Embryonic facial prominence (tissue), 1 donor: Measurements from ENCODE around the gene AKAP13.

Experiments used
- DNase-seq: peaks from one replicate; pipeline ENCODE4 v3.0.0-alpha.2; 2016; ENCODE audit errors: extremely low spot score

Gene AKAP13

GRCh38 chr15:85496551-85497171 lies 116.3 kb downstream of the AKAP13 start:
- no peak for DNase-seq

DNA sequence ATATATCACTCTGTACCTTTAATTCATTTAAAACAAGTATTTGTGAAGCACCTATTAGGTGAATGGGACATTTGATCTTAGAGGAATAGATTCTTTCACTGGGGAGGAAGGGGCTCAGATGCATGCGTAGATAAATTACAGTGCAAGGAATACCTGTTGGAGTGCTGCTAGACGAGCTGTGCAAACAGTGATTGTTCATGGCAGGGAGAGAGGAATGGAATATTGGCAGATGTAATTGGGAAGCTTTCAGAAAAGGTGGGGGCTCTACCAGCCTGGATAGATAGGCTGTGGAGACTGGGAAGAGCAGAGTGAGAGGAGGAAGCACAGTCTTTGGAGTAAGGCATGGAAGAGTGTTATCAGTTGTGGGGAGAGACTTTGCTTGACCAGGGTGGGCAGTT lies 116.8 kb downstream of the AKAP13 start:
- no peak for DNase-seq

GRCh38 chr15:85498471-85498870 lies 118.1 kb downstream of the AKAP13 start:
- no peak for DNase-seq

DNA sequence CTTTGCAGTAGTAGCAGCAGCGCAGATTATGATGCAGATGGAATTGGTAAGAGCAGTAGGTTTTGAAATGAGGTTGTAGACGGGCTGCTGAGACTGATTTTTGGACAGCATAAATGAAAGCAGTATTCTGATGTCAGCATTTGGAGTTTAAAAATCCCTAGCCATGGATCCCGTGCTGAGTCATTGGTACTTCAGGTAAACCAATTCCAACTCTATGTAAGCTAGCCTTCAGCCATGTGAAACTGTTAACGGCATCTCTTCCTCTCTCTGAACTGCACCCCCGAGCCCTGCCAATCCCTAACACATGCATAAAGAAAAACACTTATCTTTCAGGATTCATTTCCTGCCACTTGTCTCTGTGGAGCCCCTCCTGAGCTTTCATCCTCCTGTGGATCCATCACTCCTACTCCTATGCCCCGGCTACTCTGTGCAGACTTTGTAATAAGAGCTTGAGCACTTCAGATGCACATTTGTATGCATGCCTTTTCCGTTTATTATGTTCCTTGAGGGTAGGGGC lies 119.0 kb downstream of the AKAP13 start:
- no peak for DNase-seq

DNA sequence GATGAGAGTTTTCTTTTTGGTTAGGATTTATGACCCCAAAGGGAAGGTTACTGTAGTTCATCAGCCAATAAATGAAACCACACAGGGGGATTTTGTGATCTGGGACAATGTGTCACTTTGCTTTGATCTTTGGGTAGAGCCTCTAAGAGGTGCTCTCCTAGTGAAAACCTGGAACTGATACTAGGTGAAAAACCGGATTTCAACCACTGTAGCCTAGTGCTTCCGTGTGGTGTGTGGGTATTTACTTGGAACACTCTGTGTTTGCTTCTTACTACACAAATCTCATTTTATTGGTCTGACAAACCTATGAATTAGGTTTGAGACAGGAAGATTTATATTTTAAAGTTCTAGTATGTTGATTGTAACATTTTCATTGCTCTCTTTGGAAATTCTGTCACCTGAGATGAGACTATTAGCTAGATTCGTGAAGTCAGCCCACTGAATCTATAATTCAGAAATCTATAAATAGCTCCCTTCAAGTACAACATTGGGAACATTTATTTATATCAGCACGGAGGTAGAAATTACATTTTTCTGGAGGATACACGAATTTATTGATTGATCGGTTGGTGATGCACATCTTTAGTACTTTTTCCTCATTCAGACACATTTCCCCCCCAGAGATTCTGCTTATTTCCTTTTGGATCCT lies 119.8 kb downstream of the AKAP13 start:
- no peak for DNase-seq

- no peak for DNase-seq
Observed at GRCh38 chr15:85500729-85501128, 120.3 kb downstream of the AKAP13 start.

GRCh38 chr15:85501574-85501973 lies 121.2 kb downstream of the AKAP13 start:
- no peak for DNase-seq

DNA sequence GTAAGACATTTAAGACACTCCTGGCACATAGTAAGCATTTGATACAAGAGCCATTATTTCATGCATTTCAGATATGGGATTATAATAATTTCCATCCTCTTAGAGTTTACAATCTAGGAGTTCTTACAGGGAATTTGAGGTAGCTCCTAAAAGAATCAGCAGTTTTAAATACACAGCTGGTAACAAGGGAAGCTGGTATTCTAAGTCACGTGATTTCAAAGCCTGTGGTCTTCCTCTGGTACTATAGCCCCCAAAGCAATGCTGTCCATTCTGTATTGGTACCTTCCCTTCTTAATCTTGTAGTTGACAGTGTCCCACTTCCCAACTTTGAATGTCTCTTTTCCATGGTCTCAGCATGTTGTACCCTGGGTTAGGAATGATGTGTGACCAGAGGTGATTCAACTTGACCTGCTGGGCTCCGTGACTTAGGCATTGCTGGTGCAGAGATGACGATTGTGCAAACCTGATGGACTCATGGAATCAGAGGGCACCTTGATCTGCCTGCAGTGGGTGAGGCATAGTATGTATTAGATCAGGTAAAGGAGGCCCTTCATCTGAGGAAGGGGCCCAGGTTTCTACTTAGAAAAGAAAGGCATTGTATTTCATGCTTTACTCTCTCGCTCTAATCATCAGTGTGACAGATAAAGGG lies 122.9 kb downstream of the AKAP13 start:
- no peak for DNase-seq

DNA sequence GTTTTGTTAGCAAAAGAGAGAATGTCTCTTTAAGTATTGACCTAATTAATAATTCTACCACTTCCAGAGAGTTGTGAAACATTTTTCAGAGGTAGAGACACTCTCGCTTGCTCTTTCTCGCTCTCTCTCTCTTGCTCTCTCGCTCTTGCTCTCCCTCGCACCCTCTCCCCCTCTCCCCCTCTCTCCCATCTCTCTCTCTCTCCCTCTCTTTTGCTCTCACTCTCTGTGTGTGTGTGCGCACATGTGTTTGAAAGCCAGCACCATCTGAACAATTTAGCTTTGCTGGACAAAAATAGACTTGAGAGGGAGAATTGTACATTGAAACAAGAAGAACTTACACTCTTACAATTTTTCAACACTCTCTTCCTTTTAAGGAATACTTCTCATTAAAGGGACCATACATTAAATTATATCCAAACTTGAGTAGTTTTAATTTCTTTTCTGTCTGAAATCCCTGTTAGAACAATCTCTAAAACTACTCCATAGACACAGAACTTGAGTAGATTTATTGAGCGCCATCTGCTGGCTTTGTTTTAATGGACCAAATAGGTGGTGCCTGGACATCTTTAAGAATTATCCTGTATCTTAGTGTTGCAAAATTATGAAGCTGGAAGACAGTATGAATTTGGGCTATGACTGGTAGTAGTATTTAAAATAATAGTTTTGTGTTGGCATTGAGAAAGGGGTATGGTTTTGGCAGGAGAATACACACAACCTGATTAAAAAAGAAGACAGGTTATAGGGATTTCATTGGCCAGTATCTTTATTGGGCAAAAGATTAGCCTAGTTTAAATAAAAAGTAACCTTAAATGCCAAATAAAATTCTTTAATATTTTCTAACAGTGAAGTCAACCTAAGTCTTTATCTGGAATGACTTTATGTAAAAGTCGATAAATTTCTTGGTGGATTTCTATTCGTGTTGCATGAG lies 124.6 kb downstream of the AKAP13 start:
- DNase-seq: no peak

- no peak for DNase-seq
Observed at GRCh38 chr15:85507114-85507513, 126.7 kb downstream of the AKAP13 start.

DNA sequence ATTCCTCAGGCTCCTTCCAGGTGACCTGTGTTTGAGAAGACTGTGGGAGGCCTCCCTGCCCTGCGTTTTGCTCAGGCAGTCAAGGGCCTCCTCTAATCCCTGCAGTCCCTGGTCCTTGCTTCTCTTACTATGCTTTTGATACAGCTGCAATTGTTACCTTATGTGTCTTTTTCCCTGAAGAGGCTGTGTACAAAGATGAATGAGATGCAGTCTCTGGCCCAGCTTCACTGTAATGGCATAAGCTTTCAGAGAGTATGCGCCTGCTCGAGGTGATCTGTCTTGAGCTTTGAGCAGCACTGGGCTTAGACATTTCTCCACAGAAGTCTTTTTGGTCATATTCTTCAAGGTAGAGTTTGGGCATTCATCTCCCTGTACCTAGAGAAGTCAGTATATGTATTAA lies 129.6 kb downstream of the AKAP13 start:
- no peak for DNase-seq

DNA sequence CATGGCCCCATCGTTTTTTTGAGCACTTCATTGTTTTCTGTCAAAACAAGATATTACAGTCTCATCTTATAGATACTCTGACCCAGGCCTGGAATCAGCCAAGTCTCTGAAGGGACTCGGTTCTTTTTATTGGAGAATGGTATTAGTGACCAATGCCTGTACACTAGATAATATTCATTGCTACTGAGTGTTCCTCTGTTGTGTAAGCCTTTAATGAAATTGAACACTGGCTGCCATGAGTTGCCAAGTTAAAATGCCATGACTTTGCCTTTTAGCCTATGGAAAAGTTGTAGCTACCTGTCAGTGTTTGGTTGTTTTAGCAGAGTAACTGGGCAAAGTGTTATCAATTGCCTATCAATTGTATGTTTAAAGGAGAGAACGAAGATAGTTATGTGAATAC lies 134.0 kb downstream of the AKAP13 start:
- no peak for DNase-seq

DNA sequence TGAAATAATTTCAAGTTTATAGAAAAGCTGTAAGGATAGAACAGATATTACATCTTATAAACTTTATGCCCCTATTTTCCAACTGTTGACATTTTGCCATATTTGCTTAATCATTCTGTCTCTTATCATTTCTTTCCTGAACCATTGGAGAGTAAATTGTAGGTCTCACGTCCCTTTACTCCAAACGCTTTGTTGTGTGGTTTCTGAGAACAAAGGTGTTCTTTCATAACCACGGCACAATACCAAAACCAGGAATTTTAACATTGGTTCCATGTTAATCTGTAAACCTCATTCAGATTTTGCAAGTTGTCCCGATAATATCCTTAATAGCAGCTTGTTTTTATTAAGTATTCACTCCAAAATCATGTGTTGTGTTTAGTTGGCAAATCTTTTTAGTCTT lies 134.8 kb downstream of the AKAP13 start:
- no peak for DNase-seq

DNA sequence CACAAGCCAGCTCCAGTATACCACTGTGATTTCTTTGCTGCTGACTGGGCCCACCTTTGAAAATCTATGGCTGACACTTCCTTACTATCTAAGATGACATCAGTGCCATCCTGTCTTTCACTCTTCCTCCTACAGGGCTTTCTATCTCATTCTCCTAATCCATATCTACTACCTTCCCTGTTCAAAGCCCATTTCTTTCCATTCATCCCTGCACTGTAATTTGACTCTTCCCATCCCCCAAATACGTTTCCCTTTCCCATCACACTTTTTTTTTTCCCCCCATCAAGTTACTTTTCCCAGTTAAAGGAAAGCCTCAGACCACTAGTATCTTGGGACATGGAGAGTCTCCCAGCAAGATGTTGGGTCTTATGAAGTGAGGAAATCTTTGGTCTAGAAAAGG lies 136.7 kb downstream of the AKAP13 start:
- no peak for DNase-seq

- no peak for DNase-seq
Observed at GRCh38 chr15:85518979-85519761, 138.8 kb downstream of the AKAP13 start.

- DNase-seq: no peak
Observed at GRCh38 chr15:85520650-85521049, 140.2 kb downstream of the AKAP13 start.

DNA sequence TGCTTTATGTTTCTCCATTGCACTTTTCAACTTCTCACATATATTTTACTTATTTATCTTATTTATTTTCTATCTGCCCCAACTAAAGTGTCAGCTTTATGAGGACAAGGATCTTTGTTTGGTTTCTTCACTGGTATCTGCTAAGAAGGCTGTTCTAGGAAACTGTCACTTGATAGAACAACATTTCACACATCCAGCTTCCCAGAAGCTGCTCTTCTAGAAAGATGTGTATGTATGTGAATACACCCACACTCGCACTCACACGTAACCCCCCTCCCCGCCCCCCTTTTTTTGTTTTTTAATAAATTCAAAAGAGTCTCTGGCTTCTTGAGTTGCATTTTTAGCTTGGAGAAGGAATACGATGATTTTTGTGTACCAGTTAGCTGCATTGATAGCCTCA lies 143.1 kb downstream of the AKAP13 start:
- no peak for DNase-seq

DNA sequence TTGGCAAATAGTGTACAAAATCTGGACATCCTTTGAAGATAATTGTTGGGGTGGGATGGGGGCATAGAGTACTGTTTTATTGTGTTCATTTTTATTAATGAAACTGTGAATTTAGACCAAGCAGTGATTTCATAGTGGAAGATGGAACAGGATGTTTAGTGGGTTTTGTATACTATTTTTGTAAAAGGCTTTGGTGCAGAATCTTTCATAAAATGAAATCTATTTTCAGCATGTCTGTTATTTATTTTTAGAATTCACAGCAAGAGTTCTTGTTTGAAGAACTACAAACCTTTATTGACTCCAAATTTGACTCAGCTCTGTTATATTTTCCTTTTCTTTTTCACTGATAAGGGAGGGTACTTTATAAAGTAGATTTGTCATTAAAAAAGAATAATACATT lies 145.4 kb downstream of the AKAP13 start:
- DNase-seq: no peak

DNA sequence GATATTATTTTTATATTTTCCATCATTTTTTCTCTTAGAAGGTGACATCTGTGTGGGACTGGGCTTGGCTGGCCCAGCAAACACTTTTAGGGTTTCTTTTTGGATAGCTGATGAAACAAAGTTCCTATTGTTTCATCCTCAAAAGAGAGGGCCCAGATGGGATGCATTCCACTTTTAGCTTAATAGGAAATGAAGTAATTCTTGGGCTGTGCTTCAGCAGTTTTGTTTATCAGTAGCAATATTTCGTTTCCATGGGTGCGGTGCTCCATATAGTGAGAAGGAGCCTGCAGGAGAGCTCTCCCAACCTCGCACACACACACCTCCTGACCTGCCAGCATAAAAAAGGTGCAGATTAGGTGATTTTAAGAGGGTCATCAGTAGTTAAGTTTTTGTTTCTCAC lies 147.5 kb downstream of the AKAP13 start:
- peak; percentile 54 for DNase-seq

GRCh38 chr15:85530079-85530478 lies 149.7 kb downstream of the AKAP13 start:
- DNase-seq: no peak

DNA sequence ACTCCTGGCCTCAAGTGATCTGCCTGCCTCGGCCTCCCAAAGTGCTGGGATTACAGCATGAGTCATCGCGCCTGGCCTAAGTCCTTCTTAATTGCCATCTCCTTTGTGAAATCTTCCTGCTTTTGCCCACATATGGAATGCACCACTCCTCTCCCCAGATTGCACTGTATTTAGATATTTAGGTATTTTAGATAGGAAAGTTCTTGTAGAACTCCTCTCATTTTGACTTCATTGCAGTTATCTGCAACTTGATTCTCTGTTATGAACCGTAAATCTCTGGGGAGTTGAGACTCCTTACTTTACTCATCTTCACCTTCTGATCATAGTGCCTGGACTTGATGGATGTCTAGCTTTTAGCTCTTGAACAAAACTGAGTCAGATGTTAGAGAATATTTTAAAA lies 150.7 kb downstream of the AKAP13 start:
- no peak for DNase-seq
